Stimulated activated effector memory CD8-positive, alpha-beta T cell treated with anti-CD3 and anti-CD28 coated beads, Interleukin-12 subunit alpha, Interleukin-12 subunit beta, amount 100 ng/mL, for 72 hours (primary cell): ENCODE data around the gene SRGAP1.

ENCODE experiments used
- ATAC-seq: fragments of 150-1000 bp; cut with Tn5 transposase; 2 replicates; pipeline ENCODE4 v1.10.0; 2021
- DNase-seq, 2 donors: peaks; one replicate each; pipeline ENCODE4 v3.0.0; 2021 to 2022; ENCODE audit warnings: low spot score in 2 of 2
- H3K27ac Mint-ChIP-seq: one replicate; pipeline ENCODE4 v1.8.0; 2022; ENCODE audit warnings: mild to moderate bottlenecking, mixed read lengths
- H3K36me3 Mint-ChIP-seq: one replicate; pipeline ENCODE4 v1.8.0; 2022; ENCODE audit warnings: mild to moderate bottlenecking, mixed read lengths
- H3K4me1 Mint-ChIP-seq: one replicate; pipeline ENCODE4 v1.8.0; 2022; ENCODE audit warnings: mixed read lengths
- H3K4me3 Mint-ChIP-seq: one replicate; pipeline ENCODE4 v1.8.0; 2022; ENCODE audit warnings: mild to moderate bottlenecking, mixed read lengths
- H3K9me3 Mint-ChIP-seq: one replicate; pipeline ENCODE4 v1.8.0; 2022; ENCODE audit warnings: mixed read lengths

Gene SRGAP1

DNA sequence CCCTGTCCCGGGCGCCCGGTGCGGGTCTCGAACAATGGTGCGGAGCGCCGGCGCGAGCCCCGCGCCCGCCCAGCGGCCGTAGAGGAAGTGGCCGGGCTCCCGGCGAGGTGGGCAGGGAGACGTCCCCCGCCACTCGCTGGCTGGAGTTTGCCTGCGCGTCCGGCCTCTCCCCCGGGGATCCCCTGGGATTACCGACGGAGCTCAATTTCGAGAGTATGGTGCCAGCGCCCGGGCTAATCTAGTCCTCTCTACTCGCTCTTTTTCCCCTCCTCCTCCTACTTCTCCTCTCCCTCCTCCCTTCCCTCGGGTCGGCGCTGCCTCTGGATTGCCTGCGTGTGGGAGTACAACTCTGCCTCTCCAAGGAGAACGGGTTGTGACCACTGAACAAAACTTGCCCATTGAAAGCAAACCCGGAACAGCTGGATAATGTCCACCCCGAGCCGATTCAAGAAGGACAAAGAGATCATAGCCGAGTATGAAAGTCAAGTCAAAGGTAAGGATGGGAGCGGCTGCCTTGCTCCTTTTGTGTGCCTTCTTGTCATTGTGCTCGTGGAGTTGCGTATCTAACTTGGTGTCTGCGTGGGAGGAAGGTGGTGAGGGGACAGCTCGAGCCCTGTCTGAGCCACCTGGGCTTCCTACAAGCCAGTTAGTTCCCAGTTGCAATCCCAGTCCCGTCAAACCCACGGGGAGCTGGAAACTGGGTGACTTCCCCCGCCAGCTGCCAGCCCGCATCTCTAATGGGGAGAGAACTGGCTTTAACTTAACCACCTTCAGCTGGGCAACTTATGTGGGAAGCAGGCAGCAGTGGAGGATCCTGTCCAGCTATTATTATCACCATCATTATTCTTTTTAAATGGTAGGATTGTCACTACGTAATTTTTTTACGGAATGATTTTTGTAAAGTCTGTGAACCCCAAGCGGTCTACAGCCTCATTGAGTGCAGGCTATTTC is at the start of gene SRGAP1:
Gene SRGAP1, plus strand, starts transcription at position 310 of the 951 bp plus-strand sequence. Its CDS starts 117 bp downstream, at position 427.
- H3K9me3 Mint-ChIP-seq, result no peaks in the 10 kb centered on the region
- ATAC-seq (peak; percentile 4), DNase-seq (no peak)
- H3K27ac Mint-ChIP-seq, result no peak within 1 kb of the TSS
- H3K36me3 Mint-ChIP-seq, result no peaks in the 10 kb centered on the region
- peak within 1 kb of the TSS; percentile 86 for H3K4me3 Mint-ChIP-seq
- H3K4me1 Mint-ChIP-seq, result peaks cover 9% of the 10 kb centered on the region

DNA sequence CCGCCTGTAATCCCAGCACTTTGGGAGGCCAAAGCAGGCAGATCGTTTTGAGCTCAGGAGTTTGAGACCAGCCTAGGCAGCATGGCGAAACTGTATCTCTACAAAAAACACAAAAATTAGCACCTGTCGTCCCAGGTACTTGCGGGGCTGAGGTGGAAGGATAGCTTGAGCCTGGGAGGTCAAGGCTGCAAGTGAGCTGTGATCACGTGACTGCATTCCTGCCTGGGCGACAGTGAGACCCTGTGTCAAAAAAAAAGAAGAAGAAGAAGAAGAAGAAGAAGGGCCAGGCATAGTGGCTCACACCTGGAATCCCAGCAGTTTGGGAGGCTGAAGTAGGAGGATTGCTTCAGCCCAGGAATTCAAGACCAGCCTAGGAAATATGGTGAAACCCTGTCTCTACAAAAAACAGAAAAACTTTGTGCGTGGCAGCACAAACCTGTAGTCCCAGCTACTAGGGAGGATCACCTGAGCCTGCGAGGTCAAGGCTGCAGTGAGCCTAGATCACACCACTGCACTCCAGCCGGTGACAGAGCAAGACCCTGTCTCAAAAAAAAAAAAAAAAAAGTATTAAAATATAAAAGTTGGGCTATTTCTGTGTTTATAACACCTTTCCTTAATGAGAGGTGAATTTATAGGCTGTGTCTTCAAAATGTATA is 49.3 kb upstream of the SRGAP1 start:
- H3K4me3 Mint-ChIP-seq, result no peak overlapping the region
- ATAC-seq, result no peak
- H3K27ac Mint-ChIP-seq, result no peak overlapping the region
- DNase-seq, result no peak
- no peaks in the 10 kb centered on the region for H3K9me3 Mint-ChIP-seq
- H3K4me1 Mint-ChIP-seq, result no peaks in the 10 kb centered on the region
- peaks cover 18% of the 10 kb centered on the region for H3K36me3 Mint-ChIP-seq

DNA sequence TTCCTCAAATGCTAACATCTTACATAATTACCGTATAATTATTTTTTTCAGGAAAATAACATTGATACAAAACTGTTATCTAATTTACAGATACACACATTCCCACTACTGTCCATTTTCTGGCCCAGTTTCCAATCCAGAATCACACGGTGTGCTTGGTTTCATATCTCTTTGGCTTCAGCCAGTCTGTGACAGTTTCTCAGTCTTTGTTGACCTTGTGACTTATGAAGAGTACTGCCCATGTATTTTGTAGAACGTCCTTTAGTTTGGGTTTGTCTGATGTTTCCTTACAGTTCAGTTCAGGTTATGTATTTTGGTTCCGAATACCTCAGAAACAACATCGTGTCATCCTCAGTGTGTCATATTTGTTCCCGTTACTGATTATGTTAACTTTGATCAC is 48.6 kb upstream of the SRGAP1 start:
- no peak overlapping the region for H3K4me3 Mint-ChIP-seq
- H3K9me3 Mint-ChIP-seq, result no peaks in the 10 kb centered on the region
- H3K27ac Mint-ChIP-seq, result no peak overlapping the region
- DNase-seq (no peak), ATAC-seq (no peak)
- H3K36me3 Mint-ChIP-seq, result peaks cover 10% of the 10 kb centered on the region
- H3K4me1 Mint-ChIP-seq, result no peaks in the 10 kb centered on the region

DNA sequence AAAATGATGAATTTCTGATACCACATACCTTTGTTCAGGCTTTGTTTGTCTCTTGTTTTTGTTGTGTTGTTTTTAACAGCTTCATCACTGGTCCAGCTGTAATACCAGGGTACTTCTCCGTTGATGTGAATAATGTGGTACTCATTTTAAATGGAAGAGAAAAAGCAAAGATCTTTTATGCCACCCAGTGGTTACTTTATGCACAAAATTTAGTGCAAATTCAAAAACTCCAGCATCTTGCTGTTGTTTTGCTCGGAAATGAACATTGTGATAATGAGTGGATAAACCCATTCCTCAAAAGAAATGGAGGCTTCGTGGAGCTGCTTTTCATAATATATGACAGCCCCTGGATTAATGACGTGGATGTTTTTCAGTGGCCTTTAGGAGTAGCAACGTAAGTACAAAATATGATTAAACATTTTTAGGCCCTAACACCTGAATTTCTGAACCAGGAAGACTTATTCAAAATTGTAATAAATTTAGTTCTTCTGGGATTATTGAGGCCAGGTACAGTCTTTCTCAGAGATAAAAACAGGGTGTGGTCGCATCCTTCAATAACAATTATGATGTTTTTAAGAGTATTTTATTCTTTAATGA is 42.4 kb upstream of the SRGAP1 start:
- H3K4me1 Mint-ChIP-seq, result no peaks in the 10 kb centered on the region
- peaks cover 8% of the 10 kb centered on the region for H3K36me3 Mint-ChIP-seq
- ATAC-seq (no peak), DNase-seq (no peak)
- H3K9me3 Mint-ChIP-seq, result no peaks in the 10 kb centered on the region
- no peak overlapping the region for H3K4me3 Mint-ChIP-seq
- H3K27ac Mint-ChIP-seq, result no peak overlapping the region

DNA sequence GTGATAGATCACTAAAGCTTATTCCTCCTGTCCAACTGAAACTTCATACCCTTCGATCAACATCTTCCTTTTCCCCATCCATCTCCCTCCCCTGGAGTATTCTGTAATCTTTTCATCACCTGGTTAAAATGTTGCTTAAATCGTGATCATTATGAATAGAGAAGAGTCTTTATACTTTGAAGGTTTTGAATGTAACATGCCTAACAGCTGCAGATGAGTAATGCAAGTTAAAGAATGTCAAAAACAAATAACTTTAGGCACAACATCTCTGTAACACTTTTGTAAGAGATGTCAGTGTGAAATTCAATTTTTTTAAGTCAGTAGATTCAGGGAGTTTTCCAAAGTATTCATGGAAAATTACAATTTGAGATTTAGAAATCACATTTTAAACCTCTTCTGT is 39.8 kb upstream of the SRGAP1 start:
- ATAC-seq (no peak), DNase-seq (no peak)
- H3K27ac Mint-ChIP-seq, result no peak overlapping the region
- peaks cover 14% of the 10 kb centered on the region for H3K36me3 Mint-ChIP-seq
- peaks cover 5% of the 10 kb centered on the region for H3K4me1 Mint-ChIP-seq
- H3K9me3 Mint-ChIP-seq, result no peaks in the 10 kb centered on the region
- H3K4me3 Mint-ChIP-seq, result no peak overlapping the region

DNA sequence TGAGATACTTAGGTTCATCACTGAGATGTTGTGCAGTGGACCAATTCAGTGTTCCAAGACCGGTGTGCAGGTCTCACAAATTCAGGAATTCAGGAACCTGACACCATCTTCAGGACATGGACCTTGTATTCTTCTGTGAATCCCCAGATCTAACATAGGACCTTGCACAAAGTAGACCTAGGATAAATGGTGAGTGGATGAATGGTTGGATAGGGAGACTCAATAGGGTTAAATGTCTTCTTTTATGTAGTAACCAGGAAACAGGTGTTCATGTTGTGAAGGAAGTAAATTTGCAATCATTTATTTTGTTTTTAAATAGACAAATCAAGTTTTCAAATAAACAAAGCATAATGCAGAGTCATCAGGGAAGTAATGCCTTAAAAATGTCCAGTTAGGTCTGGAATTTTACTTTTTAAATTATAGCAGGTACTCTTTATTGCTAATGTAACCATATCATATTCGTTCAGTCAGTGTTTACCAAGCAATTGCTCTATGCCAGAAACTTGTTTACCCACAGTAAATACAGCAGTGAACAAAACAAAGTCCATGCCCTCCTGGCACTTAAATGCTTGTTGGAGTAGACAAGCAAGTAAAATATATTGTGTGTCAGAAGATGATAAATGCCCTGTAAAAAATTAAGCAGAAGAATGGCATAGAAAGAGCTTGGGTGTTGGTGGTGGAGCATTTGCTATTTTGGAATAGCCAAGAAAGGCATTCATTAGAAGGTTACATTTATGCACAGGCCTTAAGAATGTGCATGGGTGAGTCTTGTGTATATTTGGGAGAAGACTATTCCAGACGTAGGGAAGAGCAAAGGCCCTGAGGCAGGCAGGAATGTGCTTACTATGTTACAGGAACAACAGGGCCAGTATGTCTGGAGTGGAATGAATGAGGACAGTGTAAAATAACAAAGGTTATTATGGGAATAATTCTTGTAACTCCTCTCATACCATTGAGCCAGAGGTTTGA is 38.5 kb upstream of the SRGAP1 start:
- ATAC-seq, result no peak
- Mint-ChIP-seq H3K4me1 (peaks cover 6% of the 10 kb centered on the region), H3K27ac (no peak overlapping the region), H3K9me3 (no peaks in the 10 kb centered on the region), H3K36me3 (peaks cover 15% of the 10 kb centered on the region), H3K4me3 (no peak overlapping the region)
- no peak for DNase-seq

DNA sequence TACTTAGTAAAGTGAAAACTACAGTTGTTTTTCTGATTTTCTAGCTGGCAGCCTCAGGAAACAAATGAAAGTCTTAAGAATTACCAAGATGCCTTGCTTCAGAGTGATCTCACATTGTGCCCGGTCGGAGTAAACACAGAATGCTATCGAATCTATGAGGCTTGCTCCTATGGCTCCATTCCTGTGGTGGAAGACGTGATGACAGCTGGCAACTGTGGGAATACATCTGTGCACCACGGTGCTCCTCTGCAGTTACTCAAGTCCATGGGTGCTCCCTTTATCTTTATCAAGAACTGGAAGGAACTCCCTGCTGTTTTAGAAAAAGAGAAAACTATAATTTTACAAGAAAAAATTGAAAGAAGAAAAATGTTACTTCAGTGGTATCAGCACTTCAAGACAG is 35.9 kb upstream of the SRGAP1 start:
- no peak for DNase-seq
- ATAC-seq, result no peak
- H3K4me1 Mint-ChIP-seq, result peaks cover 6% of the 10 kb centered on the region
- H3K4me3 Mint-ChIP-seq, result no peak overlapping the region
- peaks cover 8% of the 10 kb centered on the region for H3K36me3 Mint-ChIP-seq
- no peak overlapping the region for H3K27ac Mint-ChIP-seq
- no peaks in the 10 kb centered on the region for H3K9me3 Mint-ChIP-seq

DNA sequence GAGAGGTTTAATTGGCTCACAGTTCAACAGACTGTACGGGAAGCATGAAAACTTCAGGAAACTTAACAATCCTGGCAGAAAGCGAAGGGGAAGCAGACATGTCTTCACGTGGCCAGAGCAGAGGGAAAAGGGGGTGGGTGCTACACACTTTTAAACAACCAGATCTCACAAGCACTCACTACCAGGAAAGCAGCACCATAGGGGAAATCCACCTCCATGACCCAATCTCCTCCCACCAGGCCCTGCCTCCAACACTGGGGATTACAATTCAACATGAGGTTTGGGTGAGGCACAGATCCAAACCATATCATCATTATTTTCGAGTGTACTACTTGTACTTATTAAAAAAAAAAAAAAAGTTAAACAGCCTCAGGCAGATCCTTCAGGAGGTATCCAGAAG is 34.9 kb upstream of the SRGAP1 start:
- ATAC-seq (no peak), DNase-seq (no peak)
- H3K27ac Mint-ChIP-seq, result peak overlapping the region; percentile 52
- H3K4me1 Mint-ChIP-seq, result peaks cover 6% of the 10 kb centered on the region
- H3K9me3 Mint-ChIP-seq, result no peaks in the 10 kb centered on the region
- peaks cover 8% of the 10 kb centered on the region for H3K36me3 Mint-ChIP-seq
- H3K4me3 Mint-ChIP-seq, result no peak overlapping the region

DNA sequence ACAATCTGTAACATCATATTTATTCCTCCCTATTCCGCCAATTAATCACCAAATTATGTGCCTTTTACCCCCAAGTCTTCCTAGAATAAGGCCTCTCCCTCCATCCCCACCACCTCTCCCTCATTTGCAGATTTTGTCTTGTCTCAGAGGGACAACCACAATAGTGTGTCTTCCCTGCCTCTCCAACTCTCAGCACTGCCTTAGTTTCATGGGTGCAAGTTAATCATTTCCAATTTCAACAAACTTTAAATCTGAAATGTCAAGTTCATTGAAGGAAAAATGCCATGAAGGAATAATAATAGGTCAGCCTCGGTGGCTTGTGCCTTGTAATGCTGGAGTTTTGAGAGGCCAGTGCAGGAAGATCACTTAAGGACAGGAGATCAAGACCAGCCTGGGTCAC is 33.2 kb upstream of the SRGAP1 start:
- ATAC-seq (no peak), DNase-seq (no peak)
- peaks cover 8% of the 10 kb centered on the region for H3K36me3 Mint-ChIP-seq
- no peak overlapping the region for H3K27ac Mint-ChIP-seq
- H3K9me3 Mint-ChIP-seq, result no peaks in the 10 kb centered on the region
- peaks cover 20% of the 10 kb centered on the region for H3K4me1 Mint-ChIP-seq
- H3K4me3 Mint-ChIP-seq, result no peak overlapping the region

DNA sequence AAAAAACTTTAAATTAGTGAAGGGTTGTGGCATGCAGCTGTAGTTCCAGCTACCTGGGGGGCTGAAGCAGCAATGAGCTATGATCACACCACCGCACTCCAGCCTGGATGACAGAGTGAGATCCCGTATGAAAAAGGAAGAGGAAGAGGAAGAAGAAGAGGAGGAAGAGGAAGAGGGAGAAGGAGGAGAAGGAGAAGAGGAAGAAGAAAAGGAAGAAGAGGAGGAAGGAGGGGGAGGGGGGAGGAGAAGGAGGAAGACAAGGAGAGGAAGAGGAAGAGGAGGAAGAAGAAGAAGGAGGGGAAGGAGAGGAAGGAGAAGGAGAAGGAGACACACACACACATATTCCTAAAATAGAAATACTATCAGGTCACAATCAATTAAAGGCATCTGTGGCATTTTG is 32.7 kb upstream of the SRGAP1 start:
- Mint-ChIP-seq H3K27ac (no peak overlapping the region), H3K9me3 (no peaks in the 10 kb centered on the region), H3K4me3 (no peak overlapping the region), H3K36me3 (peaks cover 8% of the 10 kb centered on the region), H3K4me1 (peaks cover 20% of the 10 kb centered on the region)
- DNase-seq, result no peak
- no peak for ATAC-seq

DNA sequence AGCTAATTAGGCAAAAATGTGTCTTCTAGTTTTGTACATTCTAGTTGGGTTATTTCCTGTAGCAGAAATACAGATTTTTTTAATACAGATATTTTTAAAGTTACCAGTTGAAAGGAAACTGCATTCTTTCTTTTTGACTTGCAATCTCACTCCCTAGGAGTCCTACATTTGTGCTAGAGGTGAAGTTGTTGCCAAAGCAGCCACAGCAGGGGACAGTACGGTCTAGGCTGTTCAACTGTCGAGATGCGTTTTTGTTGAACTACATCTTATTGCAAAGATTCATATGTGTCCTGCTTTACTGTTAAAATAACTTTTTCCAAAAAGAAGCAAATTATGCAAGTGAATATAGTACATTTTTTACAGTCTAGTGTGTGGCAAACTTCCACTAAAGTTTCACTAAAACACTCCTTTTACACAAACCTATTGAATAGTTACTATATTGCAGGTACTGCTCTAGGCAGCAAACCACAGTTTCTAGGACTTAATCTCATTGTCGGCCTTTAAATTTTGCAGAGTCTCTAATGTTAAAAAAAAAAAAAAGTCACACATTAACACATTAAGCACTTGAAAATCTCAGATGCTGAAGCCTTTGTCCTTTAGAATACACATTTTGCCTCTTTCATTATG is 30.2 kb upstream of the SRGAP1 start:
- H3K9me3 Mint-ChIP-seq, result peaks cover 6% of the 10 kb centered on the region
- H3K27ac Mint-ChIP-seq, result peak overlapping the region; percentile 60
- H3K4me1 Mint-ChIP-seq, result peaks cover 20% of the 10 kb centered on the region
- no peak for DNase-seq
- H3K4me3 Mint-ChIP-seq, result peak overlapping the region; percentile 50
- H3K36me3 Mint-ChIP-seq, result peaks cover 6% of the 10 kb centered on the region
- ATAC-seq, result peak; percentile 38

DNA sequence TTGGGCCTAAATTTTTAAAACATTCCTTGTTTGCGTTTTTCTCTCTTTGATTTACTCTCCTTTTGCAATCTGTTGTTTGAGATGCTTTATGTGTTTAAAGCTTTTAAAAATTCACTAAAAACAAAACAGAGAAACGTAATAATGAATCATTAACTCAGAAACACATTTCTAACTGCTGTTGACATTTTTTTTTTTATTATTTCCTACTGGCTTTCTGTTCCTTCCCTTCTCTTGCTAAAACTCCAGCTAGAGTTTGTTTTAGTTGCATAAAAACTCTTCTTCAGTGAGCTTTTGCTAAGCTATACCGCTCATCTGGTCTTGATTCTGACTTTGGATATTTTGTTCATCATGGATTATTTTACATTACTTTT is 29.0 kb upstream of the SRGAP1 start:
- Mint-ChIP-seq H3K9me3 (peaks cover 10% of the 10 kb centered on the region), H3K27ac (peak overlapping the region; percentile 60), H3K4me3 (peak overlapping the region; percentile 50), H3K4me1 (peaks cover 15% of the 10 kb centered on the region), H3K36me3 (no peaks in the 10 kb centered on the region)
- no peak for ATAC-seq
- no peak for DNase-seq

DNA sequence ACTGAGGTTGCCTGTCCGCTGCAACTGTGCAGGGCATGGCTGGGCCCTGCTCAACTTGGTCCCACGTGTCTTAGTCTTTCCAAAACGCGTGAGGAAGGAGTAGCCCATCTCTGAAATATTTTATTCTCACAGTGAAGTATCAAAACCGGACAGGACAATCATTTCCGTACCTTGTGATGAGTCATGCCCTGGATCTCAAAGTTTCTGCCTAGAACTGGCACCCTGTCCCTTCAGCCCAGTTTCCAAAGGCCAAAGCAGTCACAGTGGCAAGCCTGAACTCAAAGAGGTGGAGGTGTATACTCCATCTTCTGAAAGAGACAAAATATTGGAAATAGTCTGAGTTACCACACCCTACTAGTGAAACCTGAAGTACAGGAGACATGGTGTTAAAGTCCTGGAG is 28.5 kb upstream of the SRGAP1 start:
- H3K4me1 Mint-ChIP-seq, result peaks cover 15% of the 10 kb centered on the region
- H3K27ac Mint-ChIP-seq, result peak overlapping the region; percentile 75
- no peaks in the 10 kb centered on the region for H3K36me3 Mint-ChIP-seq
- DNase-seq (no peak), ATAC-seq (no peak)
- peak overlapping the region; percentile 50 for H3K4me3 Mint-ChIP-seq
- H3K9me3 Mint-ChIP-seq, result peaks cover 10% of the 10 kb centered on the region

DNA sequence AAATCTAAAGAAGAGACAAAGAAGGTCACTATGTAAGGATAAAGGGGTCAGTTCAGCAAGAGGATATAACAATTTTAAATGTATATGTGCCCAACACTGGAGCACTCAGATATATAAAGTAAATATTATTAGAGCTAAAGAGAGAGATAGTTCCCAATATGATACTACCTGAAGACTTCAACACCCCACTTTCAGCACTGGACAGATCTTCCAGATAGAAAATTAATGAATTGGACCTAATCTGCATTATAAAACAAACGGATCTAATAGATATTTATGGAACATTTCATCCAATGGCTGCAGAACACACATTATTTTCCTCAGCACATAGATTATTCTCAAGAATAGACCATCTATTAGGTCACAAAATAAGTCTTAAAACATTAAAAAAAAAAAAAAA is 24.1 kb upstream of the SRGAP1 start:
- no peak for ATAC-seq
- H3K9me3 Mint-ChIP-seq, result peaks cover 10% of the 10 kb centered on the region
- peaks cover 17% of the 10 kb centered on the region for H3K4me1 Mint-ChIP-seq
- no peaks in the 10 kb centered on the region for H3K36me3 Mint-ChIP-seq
- H3K27ac Mint-ChIP-seq, result no peak overlapping the region
- DNase-seq, result no peak
- no peak overlapping the region for H3K4me3 Mint-ChIP-seq
